ENCODE results near the gene ERCC4. TPM values are rescaled to one million over a fixed set of nuclear protein-coding genes. Genes with fewer than 3 reads are reported as not detected.
"Not testable (repeated sequence)": the region's sequence is repeated elsewhere in the genome, so short reads cannot be mapped to it uniquely, and the experiment has no call there.

ERCC4 gene
- total and polyA plus RNA-seq, 9 donors = 2.8 to 21.4 (median 14.0) TPM

GRCh38 chr16:13902052-13902451, 17.9 kb upstream of the ERCC4 start:
- no peak overlapping the region for H3K4me3 ChIP-seq
- TF ChIP-seq EP300 (IDR thresholded peaks at IDR 0.05) (no peak), CTCF (IDR thresholded peaks at IDR 0.05) (no peak), POLR2A (IDR thresholded peaks at IDR 0.05) (no peak)
- H3K27me3 ChIP-seq = no peaks in the 10 kb centered on the region
- WGBS, 3 donors = 83 to 86% (median 84%) methylated on average over 3 of the region's 3 CpGs
- peaks cover 2% of the 10 kb centered on the region for H3K4me1 ChIP-seq (ENCODE audit: insufficient read depth)
- DNase-seq = no peak
- H3K27ac ChIP-seq = no peak overlapping the region
- intact Hi-C loops (cut with DNase I) = no loop called here
- H3K9me3 ChIP-seq = no peaks in the 10 kb centered on the region
- H3K36me3 ChIP-seq = no peaks in the 10 kb centered on the region

DNA sequence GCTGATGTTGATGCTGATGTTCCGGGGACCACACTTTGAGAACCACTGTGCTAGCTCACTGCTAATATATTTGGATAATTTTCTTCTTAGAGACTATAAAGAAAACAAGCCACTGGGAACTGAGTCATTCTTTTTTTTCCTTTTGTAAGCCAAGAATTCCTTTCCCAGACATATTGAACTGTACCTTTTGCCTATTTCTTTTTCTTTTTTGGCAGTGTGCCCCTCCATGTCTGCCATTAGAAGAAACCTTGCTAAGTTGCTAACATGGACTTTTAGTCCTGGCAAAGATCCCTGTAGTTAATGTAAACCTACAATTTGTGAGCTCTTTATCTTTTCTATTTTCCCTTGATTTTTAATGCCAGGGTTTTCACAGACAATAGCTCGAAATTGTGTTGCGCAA, 17.3 kb upstream of the ERCC4 start:
- intact Hi-C loops (cut with DNase I) = no loop called here
- no peaks in the 10 kb centered on the region for H3K9me3 ChIP-seq
- H3K4me1 ChIP-seq (ENCODE audit: insufficient read depth) = peaks cover 2% of the 10 kb centered on the region
- DNase-seq = no peak
- no peaks in the 10 kb centered on the region for H3K36me3 ChIP-seq
- 15 to 18% (median 17%) methylated on average over 3 of the region's 3 CpGs for WGBS, 3 donors
- no peaks in the 10 kb centered on the region for H3K27me3 ChIP-seq
- H3K4me3 ChIP-seq = no peak overlapping the region
- TF ChIP-seq POLR2A (IDR thresholded peaks at IDR 0.05) (no peak), CTCF (IDR thresholded peaks at IDR 0.05) (no peak), EP300 (IDR thresholded peaks at IDR 0.05) (no peak)
- peak overlapping the region in 1 of 2 donors; percentile 24 for H3K27ac ChIP-seq

GRCh38 chr16:13904179-13904691, 15.7 kb upstream of the ERCC4 start:
- H3K36me3 ChIP-seq = no peaks in the 10 kb centered on the region
- H3K9me3 ChIP-seq = no peaks in the 10 kb centered on the region
- intact Hi-C loops (cut with DNase I) = no loop called here
- DNase-seq = no peak
- no peak overlapping the region for H3K27ac ChIP-seq
- 76 to 78% (median 76%) methylated on average over 1 of the region's 1 CpG for WGBS, 3 donors
- TF ChIP-seq POLR2A (IDR thresholded peaks at IDR 0.05) (no peak), EP300 (IDR thresholded peaks at IDR 0.05) (no peak)
- no peaks in the 10 kb centered on the region for H3K27me3 ChIP-seq
- H3K4me3 ChIP-seq = no peak overlapping the region
- peaks cover 2% of the 10 kb centered on the region for H3K4me1 ChIP-seq (ENCODE audit: insufficient read depth)

DNA sequence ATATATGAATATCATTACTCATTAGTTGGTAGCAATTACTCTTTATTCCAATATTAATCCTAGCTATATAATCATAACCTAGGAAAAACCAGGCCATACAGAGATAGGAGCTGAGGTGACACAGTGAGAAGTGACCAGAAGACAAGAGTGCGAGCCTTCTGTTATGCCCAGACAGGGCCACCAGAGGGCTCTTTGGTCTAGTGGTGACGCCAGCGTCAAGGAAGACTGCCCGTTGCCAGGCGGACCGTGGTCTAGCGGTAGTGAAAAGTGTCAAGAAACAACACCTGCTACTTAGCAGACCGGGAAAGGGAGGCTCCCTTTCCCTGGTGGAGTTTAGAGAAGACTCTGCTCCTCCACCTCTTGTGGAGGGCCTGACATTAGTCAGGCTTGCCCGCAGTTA, 15.1 kb upstream of the ERCC4 start:
- H3K27ac ChIP-seq; H3K9me3 ChIP-seq; H3K27me3 ChIP-seq; intact Hi-C loops (cut with DNase I); H3K4me1 ChIP-seq (ENCODE audit: insufficient read depth); H3K36me3 ChIP-seq; DNase-seq; H3K4me3 ChIP-seq: not testable (repeated sequence)
- 53 to 62% (median 61%) methylated on average over 9 of the region's 9 CpGs for WGBS, 3 donors

- intact Hi-C loops (cut with DNase I) = no loop called here
- TF ChIP-seq POLR2A (IDR thresholded peaks at IDR 0.05) (no peak), EP300 (IDR thresholded peaks at IDR 0.05) (no peak), CTCF (IDR thresholded peaks at IDR 0.05) (no peak)
- Histone ChIP-seq H3K4me3 (no peak overlapping the region), H3K9me3 (no peaks in the 10 kb centered on the region), H3K27me3 (no peaks in the 10 kb centered on the region), H3K36me3 (no peaks in the 10 kb centered on the region), H3K27ac (no peak overlapping the region), H3K4me1 (ENCODE audit: insufficient read depth) (peaks cover 12% of the 10 kb centered on the region)
- 86 to 88% (median 88%) methylated on average over 10 of the region's 10 CpGs for WGBS, 3 donors
- no peak for DNase-seq
These were observed 13.5 kb upstream of the ERCC4 start for GRCh38 chr16:13906168-13907089.

Measured in ovary (tissue), 9 donors.